ENCODE results near the gene CFAP74.

The CFAP74 gene

DNA sequence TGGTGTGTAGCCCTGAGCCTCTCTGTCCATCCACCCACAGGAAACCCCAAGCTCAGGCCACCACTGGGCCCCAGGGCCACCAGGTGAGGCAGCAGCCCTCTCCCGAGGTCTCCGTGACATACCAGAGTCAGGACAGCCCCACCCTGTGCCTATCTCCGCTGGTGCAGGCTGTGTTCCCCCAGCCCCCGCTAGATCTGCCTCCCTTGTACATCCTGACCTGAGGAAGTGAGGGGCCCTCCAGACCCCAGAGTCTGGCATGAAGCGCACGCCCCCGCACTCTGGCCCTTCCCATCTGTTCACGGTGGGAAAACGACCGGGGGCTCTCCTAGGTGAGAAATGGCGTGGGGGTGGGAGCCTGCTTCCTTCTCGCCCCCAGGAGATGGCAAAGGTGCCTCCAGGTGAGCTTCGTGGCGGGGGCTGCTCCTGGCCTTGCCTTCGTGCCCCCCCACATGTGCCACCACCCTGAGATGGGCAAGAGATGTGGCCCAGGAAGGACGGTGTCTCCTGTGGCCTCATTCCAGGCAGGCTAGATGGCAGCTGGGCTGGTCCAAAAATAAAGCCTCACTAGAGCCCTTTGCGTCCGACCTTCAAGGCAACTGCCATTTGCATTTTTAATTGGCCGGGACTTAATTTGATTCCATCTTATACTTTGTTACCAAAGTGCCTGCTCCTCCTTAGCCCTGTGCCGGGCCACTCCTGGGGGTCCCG lies 18.6 kb upstream of the CFAP74 start:
- TF ChIP-seq, protein P1, sequence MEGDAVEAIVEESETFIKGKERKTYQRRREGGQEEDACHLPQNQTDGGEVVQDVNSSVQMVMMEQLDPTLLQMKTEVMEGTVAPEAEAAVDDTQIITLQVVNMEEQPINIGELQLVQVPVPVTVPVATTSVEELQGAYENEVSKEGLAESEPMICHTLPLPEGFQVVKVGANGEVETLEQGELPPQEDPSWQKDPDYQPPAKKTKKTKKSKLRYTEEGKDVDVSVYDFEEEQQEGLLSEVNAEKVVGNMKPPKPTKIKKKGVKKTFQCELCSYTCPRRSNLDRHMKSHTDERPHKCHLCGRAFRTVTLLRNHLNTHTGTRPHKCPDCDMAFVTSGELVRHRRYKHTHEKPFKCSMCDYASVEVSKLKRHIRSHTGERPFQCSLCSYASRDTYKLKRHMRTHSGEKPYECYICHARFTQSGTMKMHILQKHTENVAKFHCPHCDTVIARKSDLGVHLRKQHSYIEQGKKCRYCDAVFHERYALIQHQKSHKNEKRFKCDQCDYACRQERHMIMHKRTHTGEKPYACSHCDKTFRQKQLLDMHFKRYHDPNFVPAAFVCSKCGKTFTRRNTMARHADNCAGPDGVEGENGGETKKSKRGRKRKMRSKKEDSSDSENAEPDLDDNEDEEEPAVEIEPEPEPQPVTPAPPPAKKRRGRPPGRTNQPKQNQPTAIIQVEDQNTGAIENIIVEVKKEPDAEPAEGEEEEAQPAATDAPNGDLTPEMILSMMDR (IDR thresholded peaks at IDR 0.05; ENCODE audit: low read depth, low read length) = no peak
- DNase-seq (ENCODE audit: extremely low read depth, low read depth) = no peak

GRCh38 chr1:2021550-2021949 lies 18.0 kb upstream of the CFAP74 start:
- TF ChIP-seq, protein P1 (IDR thresholded peaks at IDR 0.05; ENCODE audit: low read depth, low read length) = no peak
- DNase-seq (ENCODE audit: extremely low read depth, low read depth) = no peak

DNA sequence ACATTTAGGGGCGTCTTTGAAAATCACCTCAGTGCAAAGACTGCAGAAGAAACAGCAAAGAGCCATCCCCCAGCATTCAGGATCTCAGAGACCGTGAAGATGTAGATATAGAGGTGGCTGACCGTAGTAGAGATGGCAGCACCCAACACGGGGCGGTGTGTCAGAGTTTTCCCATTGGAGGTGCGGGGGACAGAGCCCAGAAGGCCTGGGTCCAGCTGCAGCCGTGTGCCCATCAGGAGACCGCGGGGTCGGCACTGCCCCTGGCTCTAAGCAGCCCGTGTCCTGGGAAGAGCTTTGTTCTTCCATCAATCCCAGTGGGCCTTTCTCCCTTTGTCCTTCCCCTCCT lies 16.7 kb upstream of the CFAP74 start:
- no peak for DNase-seq (ENCODE audit: extremely low read depth, low read depth)
- TF ChIP-seq, protein P1 (IDR thresholded peaks at IDR 0.05; ENCODE audit: low read depth, low read length) = no peak

- TF ChIP-seq, protein P1 (IDR thresholded peaks at IDR 0.05; ENCODE audit: low read depth, low read length) = no peak
- no peak for DNase-seq (ENCODE audit: extremely low read depth, low read depth)
Observed at GRCh38 chr1:2019571-2020309, 16.2 kb upstream of the CFAP74 start.

GRCh38 chr1:2019172-2019543 lies 15.6 kb upstream of the CFAP74 start, which contains the start of gene GABRD:
TSS of gene GABRD (plus strand) at chr1:2019345. CDS start at chr1:2019424, 79 bp downstream.
- no peak for DNase-seq (ENCODE audit: extremely low read depth, low read depth)
- TF ChIP-seq, protein P1 (IDR thresholded peaks at IDR 0.05; ENCODE audit: low read depth, low read length) = no peak

DNA sequence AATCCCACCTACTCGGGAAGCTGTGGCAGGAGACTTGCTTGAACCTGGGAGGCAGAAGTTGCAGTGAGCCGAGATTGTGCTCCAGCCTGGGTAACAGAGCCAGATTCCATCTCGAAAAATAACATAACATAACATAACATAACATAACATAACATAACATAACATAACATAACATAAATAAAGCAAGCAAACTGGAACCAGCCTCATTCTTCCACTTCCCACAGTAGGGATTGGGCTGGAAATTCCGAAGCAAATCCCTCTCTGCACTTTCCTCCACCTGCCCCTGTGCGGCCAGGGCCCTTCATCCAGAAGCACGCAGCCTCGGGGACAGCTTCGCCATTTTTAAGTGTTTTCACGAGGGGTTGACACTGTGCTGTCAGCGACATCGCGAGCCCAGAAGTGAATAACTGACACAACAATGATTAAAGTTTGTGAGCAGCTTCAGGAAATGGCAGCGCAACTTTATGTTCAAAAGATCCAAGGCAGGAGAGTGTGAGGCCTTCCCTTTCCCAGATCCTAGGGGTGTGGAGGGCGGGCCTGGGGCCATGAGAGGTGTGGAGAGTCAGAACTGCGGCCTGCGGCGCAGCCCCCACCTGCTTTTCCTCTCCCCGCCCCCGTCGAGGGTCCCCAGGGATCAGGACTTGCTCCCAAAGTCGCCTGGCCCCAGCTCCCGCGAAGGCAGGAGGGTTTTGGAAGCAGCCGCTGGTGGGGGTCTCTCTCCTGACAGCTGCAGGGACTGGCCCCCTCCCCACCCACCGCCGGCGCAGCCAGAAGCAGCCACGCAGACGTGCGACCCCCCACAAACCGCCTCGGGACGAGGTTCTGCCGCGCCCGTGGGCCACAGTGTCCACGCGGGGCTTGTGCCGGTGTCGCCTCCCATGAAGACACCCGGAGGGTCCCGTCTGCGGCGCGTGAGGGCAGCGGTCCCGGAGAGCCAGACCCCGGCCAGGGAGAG lies 14.9 kb upstream of the CFAP74 start:
- TF ChIP-seq, protein P1 (IDR thresholded peaks at IDR 0.05; ENCODE audit: low read depth, low read length) = no peak
- DNase-seq (ENCODE audit: extremely low read depth, low read depth) = no peak

Data from AG09319 (cell line).